Measurements from ENCODE around the gene TTC38. TPM values are rescaled to one million over a fixed set of nuclear protein-coding genes. Genes with fewer than 3 reads are reported as not detected.
"Not testable (repeated sequence)": the region's sequence is repeated elsewhere in the genome, so short reads cannot be mapped to it uniquely, and the experiment has no call there.

Gene TTC38
- total RNA-seq, 1 donor from 2014 or later = 21.5 TPM

DNA sequence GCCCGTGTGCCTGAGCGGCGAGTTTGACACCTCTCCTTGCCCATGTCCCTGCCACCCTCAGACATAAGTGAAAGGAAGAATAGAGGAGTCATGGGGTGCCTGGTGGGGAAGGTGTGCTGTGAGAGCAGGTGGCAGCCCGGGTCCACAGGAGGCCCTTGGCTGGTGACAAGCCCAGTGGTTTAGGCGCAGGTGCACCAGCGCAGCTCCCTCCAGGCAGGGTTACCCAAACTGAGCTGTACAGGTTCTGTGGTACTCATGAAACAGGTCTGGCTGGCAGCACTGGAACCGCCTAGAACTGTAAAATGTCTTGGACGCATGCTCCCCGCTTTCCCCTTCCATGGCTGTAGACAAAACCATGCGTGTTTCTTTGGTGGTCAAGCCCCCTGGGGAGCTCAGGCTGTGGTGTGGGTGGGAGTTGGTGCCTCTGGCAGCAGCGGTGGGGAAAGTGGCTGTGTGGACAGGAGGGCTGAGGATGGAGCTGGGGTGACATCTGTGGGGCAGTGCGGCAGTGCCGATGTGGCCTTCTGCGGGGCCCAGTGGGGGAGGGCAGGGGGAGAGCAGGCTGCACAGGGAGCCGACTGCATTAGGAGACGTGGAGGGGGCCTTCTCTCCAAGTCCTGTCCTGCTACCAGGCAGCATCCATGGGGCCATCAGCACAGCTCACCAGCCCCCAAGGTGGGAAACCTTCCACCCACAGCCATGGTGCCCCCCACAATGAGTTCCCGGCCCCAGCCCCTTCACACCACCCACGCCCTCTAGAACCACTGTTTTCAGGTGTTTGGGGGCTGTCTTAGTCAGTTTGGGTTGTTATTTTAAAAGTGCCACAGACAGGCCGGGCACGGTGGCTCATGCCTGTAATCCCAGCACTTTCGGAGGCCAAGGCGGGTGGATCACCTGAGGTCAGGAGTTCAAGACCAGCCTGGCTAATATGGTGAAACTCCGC, 23.3 kb downstream of the TTC38 start:
- DNase-seq (ENCODE audit: low spot score) = no peak
- intact Hi-C loops (cut with DNase I) = no loop called here

DNA sequence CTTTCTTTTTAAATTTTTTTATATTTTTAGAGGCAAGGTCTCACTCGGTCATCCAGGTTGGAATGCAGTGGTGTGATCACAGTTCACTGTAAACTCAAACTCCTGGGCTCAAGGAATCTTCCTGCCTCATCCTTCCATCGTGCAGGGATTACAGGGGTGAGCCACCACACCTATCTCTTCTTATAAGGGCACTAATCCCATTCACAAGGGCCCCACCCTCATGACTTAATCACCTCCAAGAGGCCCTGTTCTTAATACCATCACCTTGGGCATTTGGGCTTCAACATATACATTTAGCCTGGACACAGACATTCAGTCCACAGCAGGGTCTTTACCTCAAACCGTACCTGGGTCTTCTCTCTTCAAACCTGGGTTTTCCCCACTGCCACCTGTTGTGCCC, 24.4 kb downstream of the TTC38 start:
- no peak for DNase-seq (ENCODE audit: low spot score)
- intact Hi-C loops (cut with DNase I) = no loop called here

DNA sequence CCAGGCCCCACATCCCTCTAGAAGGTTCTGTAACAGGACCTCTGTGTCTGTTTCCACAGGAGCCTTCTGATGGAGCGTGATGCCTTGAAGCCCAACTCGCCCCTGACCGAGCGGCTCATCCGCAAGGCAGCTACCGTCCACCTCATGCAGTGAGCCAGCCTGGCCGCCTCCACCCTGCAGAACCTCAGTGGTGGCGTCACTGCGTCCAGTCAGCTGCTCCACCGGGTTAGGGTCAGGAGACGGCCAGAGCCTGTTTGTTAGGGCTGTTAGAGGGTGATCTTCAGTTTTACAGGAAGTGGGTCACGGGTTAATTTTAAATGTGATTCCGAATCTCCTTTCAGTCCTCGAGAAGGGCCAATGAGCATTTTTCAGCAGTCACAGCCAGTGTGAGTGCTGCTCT, 24.9 kb downstream of the TTC38 start:
- intact Hi-C loops (cut with DNase I) = no loop called here
- no peak for DNase-seq (ENCODE audit: low spot score)

DNA sequence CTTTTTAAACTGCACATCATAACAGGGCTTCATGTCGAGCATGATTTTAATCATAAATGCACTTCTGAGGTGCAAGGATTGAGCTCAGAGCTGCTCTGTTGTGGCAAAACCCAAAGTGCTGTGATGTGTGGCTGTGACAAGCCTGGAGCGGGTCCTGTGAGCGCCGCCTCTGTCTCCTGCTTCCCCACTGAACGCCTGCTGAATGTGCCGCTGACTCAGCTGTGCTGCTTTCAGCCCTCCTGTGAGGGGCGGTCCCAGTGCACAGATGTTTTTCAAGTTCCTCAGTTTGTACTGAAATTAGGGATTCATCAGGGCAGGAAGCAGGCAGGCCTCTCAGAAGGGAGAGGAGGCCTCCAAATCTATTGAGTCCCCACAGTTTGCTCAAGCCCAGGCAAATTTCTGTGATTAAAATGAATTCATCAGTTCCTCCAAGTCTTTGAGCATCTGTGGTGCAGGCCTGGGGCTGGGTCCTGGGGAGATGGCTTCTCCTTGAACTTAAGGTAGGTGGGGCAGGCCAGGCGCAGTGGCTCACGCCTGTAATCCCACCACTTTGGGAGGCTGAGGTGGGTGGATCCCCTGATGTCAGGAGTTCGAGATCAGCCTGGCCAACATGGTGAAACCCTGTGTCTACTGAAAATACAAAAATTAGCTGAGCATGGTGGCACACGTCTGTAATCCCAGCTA, 25.9 kb downstream of the TTC38 start:
- no peak for DNase-seq (ENCODE audit: low spot score)
- intact Hi-C loops (cut with DNase I) = no loop called here

DNA sequence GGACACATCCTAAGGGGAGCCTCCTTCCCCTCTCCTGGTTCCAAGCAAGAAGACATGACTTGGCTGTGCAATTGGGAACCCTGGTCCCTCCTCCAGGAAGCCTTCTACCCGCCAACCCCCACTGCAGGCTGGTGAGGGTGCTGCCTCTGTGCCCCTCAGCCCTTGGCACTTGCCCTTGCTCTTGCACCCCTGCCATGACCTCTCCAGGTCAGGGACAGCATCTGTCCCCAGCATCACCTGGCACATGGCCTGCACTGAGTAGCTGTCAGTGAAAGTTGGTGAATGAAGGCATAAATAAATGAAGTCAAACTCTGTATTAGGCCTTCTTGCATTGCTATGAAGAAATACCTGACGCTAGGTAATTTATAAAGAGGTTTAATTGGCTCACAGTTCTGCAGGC, 27.0 kb downstream of the TTC38 start:
- intact Hi-C loops (cut with DNase I) = loop anchor here (5.0 kb wide), 1 partner anchor 172 kb away; no protein-coding TSS in a partner anchor
- no peak for DNase-seq (ENCODE audit: low spot score)

DNA sequence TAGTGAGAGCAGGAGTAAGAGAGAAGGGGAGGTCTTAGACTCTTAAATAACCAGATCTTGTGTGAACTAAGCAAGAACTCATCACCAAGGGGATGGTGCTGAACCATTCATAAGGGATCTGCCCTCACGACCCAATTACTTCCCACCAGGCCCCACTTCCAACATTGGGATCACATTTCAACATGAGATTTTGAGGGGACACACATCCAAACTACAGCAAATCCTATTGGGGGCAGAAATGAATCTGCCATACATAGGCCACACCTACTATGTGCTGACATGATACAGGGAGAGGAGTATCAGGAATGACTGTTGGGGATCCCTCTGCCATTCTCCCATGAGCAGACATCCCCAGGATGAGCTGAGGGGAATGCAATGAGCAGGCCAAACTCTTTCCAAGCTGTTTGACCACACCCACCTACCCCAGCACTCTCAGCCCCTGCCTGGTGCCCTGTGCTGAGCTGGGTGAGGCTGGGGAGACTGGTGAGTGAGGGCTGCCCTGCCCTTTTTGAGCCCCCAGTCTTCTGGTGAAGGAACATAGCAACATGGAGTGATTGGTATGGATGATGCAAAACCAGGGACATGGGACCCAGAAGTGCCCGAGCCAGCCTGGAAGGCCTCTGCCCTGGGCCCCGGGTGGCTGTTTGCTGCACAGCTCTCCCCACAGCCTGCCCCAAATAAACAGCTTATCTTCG, 27.6 kb downstream of the TTC38 start:
- DNase-seq (ENCODE audit: low spot score) = no peak
- intact Hi-C loops (cut with DNase I) = loop anchor here (5.0 kb wide), 1 partner anchor 173 kb away; no protein-coding TSS in a partner anchor

DNA sequence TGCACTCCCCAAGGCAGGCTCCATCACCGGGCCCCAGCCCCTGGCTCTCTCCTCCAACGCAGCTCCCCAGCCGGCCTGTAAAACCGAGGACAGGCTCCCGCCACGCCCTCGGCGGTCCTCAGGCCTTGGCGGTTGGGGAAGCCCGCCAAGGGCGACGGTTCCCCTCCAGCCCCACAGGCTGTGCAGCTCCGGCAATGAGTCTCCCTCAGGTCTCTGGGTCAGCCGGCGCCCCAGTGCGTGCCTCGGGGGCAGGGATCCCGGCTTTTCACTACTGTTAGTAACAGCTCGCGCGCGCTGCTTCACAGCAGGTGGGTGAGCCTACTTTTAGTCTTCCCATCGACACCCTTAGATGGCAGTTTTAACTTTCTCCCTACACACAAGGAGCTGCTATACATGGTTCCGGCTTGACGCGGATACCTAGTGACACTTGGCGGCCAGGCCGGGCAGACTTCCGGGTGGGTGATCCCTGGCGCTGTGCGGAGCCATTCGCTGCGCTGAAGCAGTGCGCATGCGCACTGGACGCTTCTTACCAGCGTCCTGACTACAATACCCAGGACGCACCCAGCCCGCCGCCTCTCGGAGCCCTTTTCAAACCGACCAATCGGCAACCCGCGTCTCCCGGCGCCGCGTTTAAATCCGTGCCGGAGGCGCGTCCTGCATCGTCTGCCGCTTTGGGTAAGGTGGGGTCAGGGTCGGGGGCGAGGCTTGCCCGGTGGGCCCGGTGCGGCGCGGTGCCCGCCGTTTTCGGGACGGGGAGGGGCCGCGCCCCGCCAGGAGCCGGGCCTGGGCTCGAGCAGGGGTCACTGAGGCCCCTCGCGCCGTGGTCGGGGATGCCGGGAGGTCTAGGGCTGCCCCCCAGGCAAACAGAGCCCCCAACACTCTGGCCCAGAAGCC, 28.7 kb downstream of the TTC38 start, which contains the start of gene GTSE1:
TSS of gene GTSE1 (plus strand) at position 614 of the 894 bp plus-strand sequence. CDS start 531 bp downstream, outside the sequence.
- peak; percentile 98 for DNase-seq (ENCODE audit: low spot score)

DNA sequence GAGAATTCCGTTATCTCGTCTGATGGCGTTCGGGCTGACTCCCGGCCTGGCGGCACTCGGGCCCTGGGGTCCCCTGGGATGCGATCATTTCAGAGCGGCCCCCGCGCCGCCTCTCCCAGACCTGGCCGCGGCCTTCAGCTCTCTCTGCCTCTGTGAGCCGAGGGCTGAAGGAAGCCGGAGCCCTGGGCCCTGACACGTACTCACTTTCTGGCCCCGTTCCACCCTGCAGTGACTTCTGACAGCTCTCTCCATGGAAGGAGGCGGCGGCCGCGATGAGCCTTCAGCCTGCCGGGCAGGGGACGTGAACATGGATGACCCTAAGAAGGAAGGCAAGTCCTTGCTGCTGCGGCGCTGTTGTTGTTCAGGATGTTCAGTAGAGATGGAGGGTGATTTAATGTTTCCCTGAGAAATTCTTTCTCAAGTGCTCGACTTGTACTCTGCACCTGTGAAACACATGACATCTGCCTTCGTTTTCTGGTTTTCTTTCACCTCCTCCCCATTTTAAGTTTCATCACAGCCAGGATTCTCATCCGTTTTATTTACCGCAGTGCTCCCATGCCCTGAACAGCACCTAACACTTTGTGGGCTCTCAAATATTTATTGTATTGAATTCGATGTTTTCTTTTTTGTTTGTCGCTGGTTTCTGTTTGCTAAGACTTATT, 29.5 kb downstream of the TTC38 start:
- intact Hi-C loops (cut with DNase I) = loop anchor here (2.0 to 5.0 kb wide), 2 partner anchors 46 to 175 kb away; partner anchors contain the start of gene CDPF1
- DNase-seq (ENCODE audit: low spot score) = no peak

More for the DNA sequence above, 28.7 kb downstream of the TTC38 start, which contains the start of gene GTSE1:
- intact Hi-C loops (cut with DNase I) = loop anchor here (2.0 to 5.0 kb wide), 2 partner anchors 46 to 174 kb away; partner anchors contain the start of gene CDPF1

DNA sequence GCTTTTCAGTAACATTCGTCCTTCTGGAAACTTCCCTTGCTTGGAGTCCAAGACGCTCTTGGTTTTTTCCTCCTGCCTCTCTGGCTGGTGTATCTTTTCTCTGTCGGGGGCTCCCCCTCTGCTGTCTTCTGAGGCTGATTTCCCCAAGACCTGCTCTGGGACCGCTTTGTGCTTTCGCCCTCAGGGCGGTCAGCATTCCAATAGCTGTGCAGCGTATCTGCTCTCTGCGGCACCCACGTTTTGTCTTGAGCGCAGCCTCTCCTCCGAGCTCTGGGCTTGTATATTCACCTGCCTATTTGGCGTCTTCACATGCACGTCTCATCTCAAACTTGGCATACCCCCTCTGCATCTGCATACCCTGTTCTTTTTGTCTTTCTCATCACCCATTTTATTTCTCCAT, 31.3 kb downstream of the TTC38 start:
- intact Hi-C loops (cut with DNase I) = loop anchor here (5.0 kb wide), 1 partner anchor 177 kb away; no protein-coding TSS in a partner anchor

DNA sequence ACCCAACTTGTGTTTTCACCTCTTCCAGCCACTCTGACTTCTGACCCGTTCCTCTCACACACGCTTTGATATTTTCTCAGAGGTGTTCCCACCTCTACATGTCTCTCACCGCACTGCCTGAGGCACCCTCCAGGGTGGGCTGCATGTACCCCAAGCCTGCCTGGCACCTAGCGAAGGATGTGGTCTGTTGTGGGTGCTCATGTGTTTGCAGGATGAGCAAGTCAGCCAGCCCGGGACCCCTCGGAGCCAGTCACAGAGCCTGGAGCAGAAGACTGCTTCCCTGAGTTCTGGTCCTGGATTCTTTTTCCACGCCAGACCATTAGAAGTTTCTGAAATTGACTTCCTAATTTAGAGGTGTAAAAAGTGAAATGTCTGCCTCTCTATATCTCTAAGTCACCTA, 32.7 kb downstream of the TTC38 start:
- DNase-seq (ENCODE audit: low spot score) = no peak
- intact Hi-C loops (cut with DNase I) = no loop called here

More for the DNA sequence above, 31.3 kb downstream of the TTC38 start:
- no peak for DNase-seq (ENCODE audit: low spot score)

DNA sequence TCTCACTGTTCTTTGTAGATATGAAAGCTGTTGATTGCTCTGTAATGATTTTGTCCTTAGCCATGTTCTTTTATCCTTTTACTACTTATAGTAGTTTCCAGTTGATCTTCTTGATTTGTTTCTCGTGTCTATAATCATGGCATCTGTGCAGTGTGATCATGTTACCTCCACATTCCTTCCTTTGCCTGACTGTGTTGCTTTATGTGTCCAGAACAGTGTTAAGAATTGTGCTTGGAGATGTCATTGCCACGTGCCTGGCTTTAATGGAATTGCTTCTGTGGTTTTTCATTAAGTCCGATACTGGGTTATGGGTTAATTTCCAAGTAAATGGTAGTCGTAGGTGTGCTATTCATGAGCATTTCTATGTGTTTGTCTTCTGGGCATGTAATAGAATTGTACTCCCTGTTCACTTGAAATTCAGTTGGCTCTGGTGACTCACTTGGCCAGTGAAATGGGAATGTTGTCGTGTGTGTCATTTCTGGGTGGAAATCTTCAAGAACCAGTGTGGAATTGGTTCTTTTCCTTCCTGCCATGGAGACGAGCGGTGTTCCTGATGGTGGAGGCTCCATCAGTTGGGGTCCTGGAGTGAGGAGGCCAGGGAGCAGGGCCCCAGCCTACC, 35.6 kb downstream of the TTC38 start:
- no peak for DNase-seq (ENCODE audit: low spot score)
- intact Hi-C loops (cut with DNase I) = no loop called here

DNA sequence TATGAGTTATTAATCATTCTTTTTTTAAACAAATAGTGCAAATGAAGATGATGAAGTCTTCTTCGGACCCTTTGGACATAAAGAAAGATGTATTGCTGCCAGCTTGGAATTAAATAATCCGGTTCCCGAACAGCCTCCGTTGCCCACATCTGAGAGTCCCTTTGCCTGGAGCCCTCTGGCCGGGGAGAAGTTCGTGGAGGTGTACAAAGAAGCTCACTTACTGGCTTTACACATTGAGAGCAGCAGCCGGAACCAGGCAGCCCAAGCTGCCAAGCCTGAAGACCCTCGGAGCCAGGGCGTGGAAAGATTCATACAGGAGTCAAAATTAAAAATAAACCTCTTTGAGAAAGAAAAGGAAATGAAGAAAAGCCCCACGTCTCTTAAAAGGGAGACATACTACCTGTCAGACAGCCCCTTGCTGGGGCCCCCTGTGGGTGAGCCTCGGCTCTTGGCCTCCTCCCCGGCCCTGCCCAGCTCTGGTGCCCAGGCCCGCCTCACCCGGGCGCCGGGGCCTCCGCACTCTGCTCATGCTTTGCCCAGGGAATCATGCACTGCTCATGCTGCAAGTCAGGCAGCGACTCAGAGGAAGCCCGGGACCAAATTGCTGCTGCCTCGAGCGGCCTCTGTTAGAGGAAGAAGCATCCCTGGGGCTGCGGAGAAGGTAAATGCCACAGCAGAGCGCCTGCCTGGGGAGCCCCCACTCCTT, 40.6 kb downstream of the TTC38 start:
- no peak for DNase-seq (ENCODE audit: low spot score)
- intact Hi-C loops (cut with DNase I) = no loop called here

DNA sequence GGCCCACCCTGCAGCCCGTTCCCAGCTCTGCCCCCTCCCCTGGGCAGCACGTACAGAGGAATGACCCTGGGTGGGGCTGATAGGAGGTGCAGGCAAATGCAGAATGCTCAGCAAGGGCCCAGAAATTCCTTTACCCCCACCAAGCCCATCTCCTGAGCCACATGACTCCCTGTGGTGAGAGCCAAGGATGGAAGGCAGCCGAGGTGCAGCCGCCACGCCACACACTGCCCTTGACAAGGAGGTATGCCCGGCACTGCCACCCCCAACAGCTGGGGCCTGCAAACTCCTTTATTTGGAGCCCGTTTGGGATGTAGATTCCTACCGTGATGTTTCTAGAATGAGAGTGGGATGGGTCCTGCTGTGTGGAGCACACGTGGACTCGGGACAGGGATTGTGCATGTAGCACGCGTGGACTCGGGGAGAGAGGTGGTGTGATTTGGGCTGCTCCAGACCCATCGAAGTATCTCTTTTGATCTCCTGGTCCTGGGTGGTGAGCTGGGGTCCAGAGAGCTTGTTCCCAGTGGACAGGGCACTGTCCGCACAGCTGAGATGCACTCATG, 41.8 kb downstream of the TTC38 start:
- no peak for DNase-seq (ENCODE audit: low spot score)
- intact Hi-C loops (cut with DNase I) = loop anchor here (5.0 kb wide), 1 partner anchor 312 kb away; no protein-coding TSS in a partner anchor

DNA sequence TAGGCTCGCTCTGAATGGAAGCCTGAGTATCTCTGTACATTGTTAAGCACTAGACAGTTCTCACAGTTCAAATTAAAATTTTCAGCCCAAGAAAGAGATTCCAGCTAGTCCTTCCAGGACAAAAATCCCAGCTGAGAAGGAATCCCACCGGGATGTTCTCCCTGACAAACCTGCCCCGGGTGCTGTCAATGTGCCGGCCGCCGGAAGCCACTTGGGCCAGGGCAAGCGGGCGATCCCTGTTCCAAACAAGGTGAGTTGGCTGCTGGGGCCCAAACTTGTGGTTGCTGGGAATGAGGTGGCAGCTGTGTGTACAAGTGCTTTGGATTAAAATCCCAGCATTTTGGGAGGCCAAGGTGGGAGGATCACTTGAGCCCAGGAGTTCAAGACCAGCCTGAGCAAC, 44.2 kb downstream of the TTC38 start:
- no peak for DNase-seq (ENCODE audit: low spot score)
- intact Hi-C loops (cut with DNase I) = loop anchor here (5.0 kb wide), 1 partner anchor 315 kb away; no protein-coding TSS in a partner anchor

DNA sequence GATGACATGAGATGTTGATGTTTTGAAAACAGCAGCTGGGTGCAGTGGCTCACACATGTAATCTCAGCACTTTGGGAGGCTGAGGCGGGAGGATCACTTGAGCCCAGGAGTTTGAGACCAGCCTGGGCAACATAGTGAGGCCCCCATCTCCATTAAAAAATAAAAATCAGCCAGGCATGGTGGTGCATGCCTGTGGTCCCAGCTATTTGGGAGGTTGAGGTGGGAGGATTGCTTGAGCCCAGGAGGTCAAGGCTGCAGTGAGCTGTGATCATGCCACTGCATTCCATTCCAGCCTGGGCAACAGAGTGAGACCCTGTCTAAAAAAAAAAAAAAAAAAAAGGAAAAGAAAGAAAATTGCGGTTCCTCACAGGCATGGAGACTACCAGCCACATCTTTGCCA, 45.0 kb downstream of the TTC38 start:
- DNase-seq (ENCODE audit: low spot score) = not testable (repeated sequence)
- intact Hi-C loops (cut with DNase I) = loop anchor here (5.0 kb wide), 1 partner anchor 316 kb away; no protein-coding TSS in a partner anchor

DNA sequence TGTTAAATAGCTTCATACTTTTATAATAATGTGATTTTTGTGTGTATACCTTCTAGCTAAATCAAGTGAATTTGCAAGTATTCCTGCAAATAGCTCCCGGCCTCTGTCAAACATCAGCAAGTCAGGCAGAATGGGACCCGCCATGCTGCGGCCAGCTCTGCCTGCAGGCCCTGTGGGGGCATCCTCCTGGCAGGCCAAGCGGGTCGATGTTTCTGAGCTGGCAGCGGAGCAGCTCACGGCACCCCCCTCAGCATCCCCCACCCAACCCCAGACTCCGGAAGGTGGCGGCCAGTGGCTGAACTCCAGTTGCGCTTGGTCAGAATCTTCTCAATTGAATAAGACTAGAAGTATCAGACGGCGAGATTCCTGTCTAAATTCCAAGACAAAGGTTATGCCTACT, 48.2 kb downstream of the TTC38 start:
- intact Hi-C loops (cut with DNase I) = loop anchor here (5.0 kb wide), 1 partner anchor 329 kb away; no protein-coding TSS in a partner anchor
- no peak for DNase-seq (ENCODE audit: low spot score)

Data from cardiac septum (tissue), 1 donor.